SK-N-MC (cell line): Measurements from ENCODE around the gene METTL2B.
A peak's percentile ranks its signal among the peaks of the same experiment; 100 is the strongest.
"Not testable (repeated sequence)": the region's sequence is repeated elsewhere in the genome, so short reads cannot be mapped to it uniquely, and the experiment has no call there.

ENCODE experiments used
- DNase-seq: peaks from one replicate; pipeline ENCODE4 v3.0.0-alpha.2; 2011; ENCODE audit warnings: low read depth, low spot score
- H3K27ac ChIP-seq: fragments of 200-600 bp; sonication (generic); 2 replicates; pipeline ENCODE4 v1.5.1; 2016; ENCODE audit warnings: mixed run types
- H3K36me3 ChIP-seq: fragments of 200-600 bp; sonication (generic); 2 replicates; pipeline ENCODE4 v1.6.1; 2017; ENCODE audit warnings: antibody characterized with exemption, low read length, mixed read lengths; ENCODE audit not compliant: insufficient read depth
- H3K4me3 ChIP-seq: fragments of 200-600 bp; sonication (generic); 2 replicates; pipeline ENCODE4 v1.5.1; 2016
- H3K9ac ChIP-seq: fragments of 200-600 bp; sonication (generic); 2 replicates; pipeline ENCODE4 v1.8.0; 2017; ENCODE audit warnings: mixed run types, mixed read lengths; ENCODE audit not compliant: insufficient read length
- H3K9me3 ChIP-seq: fragments of 200-600 bp; sonication (generic); 2 replicates; pipeline ENCODE4 v1.6.1; 2017; ENCODE audit warnings: low read depth, mild to moderate bottlenecking, antibody characterized with exemption, low read length, moderate library complexity, mixed read lengths
- EZH2 ChIP-seq: fragments of 200-600 bp; sonication (generic); IDR thresholded peaks from one replicate; pipeline ENCODE4 v1.6.1; 2017; ENCODE audit warnings: antibody characterized with exemption
- FOXP2 ChIP-seq: optimal IDR thresholded peaks from 2 replicates; pipeline ENCODE3; 2011; ENCODE audit warnings: mild to moderate bottlenecking, moderate library complexity; ENCODE audit not compliant: insufficient read depth; ENCODE audit errors: extremely low read length, control extremely low read depth
- POLR2AphosphoS5 ChIP-seq: IDR thresholded peaks from 2 replicates; pipeline ENCODE4 v1.6.1; 2012; ENCODE audit warnings: mild to moderate bottlenecking, low read depth, low read length, borderline replicate concordance

METTL2B gene

GRCh38 chr7:128517023-128517422 is 40.5 kb downstream of the METTL2B start:
- H3K4me3 ChIP-seq, H3K27ac ChIP-seq, H3K9me3 ChIP-seq, DNase-seq, H3K9ac ChIP-seq, H3K36me3 ChIP-seq: not testable (repeated sequence)

- H3K27ac ChIP-seq, DNase-seq, H3K36me3 ChIP-seq, H3K9ac ChIP-seq, H3K4me3 ChIP-seq, H3K9me3 ChIP-seq: not testable (repeated sequence)
Measured at GRCh38 chr7:128523226-128523931, 46.8 kb downstream of the METTL2B start.

- H3K9me3 ChIP-seq, DNase-seq, H3K27ac ChIP-seq, H3K9ac ChIP-seq, H3K4me3 ChIP-seq, H3K36me3 ChIP-seq: not testable (repeated sequence)
Measured at GRCh38 chr7:128523932-128524524, 47.5 kb downstream of the METTL2B start.

- H3K9ac ChIP-seq, H3K36me3 ChIP-seq, H3K27ac ChIP-seq, H3K4me3 ChIP-seq, H3K9me3 ChIP-seq, DNase-seq: not testable (repeated sequence)
Measured at GRCh38 chr7:128525584-128525983, 49.0 kb downstream of the METTL2B start.

- DNase-seq, H3K4me3 ChIP-seq, H3K9me3 ChIP-seq, H3K27ac ChIP-seq, H3K9ac ChIP-seq, H3K36me3 ChIP-seq: not testable (repeated sequence)
Measured at GRCh38 chr7:128526062-128526466, 49.5 kb downstream of the METTL2B start.

- not testable (repeated sequence) for DNase-seq, H3K9me3 ChIP-seq, H3K9ac ChIP-seq, H3K36me3 ChIP-seq, H3K27ac ChIP-seq, H3K4me3 ChIP-seq
Measured at GRCh38 chr7:128529191-128529590, 52.6 kb downstream of the METTL2B start.

GRCh38 chr7:128530121-128530854 is 53.7 kb downstream of the METTL2B start:
- H3K9me3 ChIP-seq, H3K27ac ChIP-seq: not testable (repeated sequence)

GRCh38 chr7:128530855-128531104 is 54.2 kb downstream of the METTL2B start:
- peaks cover 11% of the 10 kb centered on the region; the same call in 1 of the 2 replicates for H3K36me3 ChIP-seq
- no peaks in the 10 kb centered on the region for H3K9me3 ChIP-seq
- DNase-seq, result no peak
- H3K9ac ChIP-seq, result peak overlapping the region; percentile 93
- no peak overlapping the region for H3K27ac ChIP-seq
- H3K4me3 ChIP-seq, result peak overlapping the region; percentile 79
- TF ChIP-seq POLR2AphosphoS5, result no peak
- no peak for TF ChIP-seq EZH2
- TF ChIP-seq FOXP2, result no peak

More at GRCh38 chr7:128530121-128530854, 53.7 kb downstream of the METTL2B start:
- H3K4me3 ChIP-seq, result peak overlapping the region; percentile 79
- not testable (repeated sequence) for DNase-seq, H3K36me3 ChIP-seq
- H3K9ac ChIP-seq, result peak overlapping the region; percentile 93

GRCh38 chr7:128531105-128531954 is 54.8 kb downstream of the METTL2B start:
- H3K9ac ChIP-seq, result peak overlapping the region; percentile 93
- H3K36me3 ChIP-seq, result peaks cover 11% of the 10 kb centered on the region; the same call in 1 of the 2 replicates
- H3K9me3 ChIP-seq, DNase-seq: not testable (repeated sequence)
- TF ChIP-seq POLR2AphosphoS5, result peak; percentile 24; the same call in 1 of the 2 replicates
- H3K4me3 ChIP-seq, result peak overlapping the region; percentile 79
- H3K27ac ChIP-seq, result peak overlapping the region; percentile 75

GRCh38 chr7:128531955-128532478 is 55.5 kb downstream of the METTL2B start:
- Histone ChIP-seq H3K36me3 (peaks cover 11% of the 10 kb centered on the region; the same call in 1 of the 2 replicates), H3K4me3 (peak overlapping the region; percentile 79), H3K27ac (peak overlapping the region; percentile 75), H3K9ac (peak overlapping the region; percentile 93)
- not testable (repeated sequence) for DNase-seq, H3K9me3 ChIP-seq

GRCh38 chr7:128532956-128533355 is 56.4 kb downstream of the METTL2B start:
- H3K9me3 ChIP-seq, DNase-seq, H3K27ac ChIP-seq: not testable (repeated sequence)
- H3K4me3 ChIP-seq, result peak overlapping the region; percentile 79
- peak overlapping the region; percentile 93 for H3K9ac ChIP-seq
- peaks cover 11% of the 10 kb centered on the region; the same call in 1 of the 2 replicates for H3K36me3 ChIP-seq

GRCh38 chr7:128537410-128537809 is 60.9 kb downstream of the METTL2B start:
- not testable (repeated sequence) for DNase-seq, H3K9ac ChIP-seq, H3K9me3 ChIP-seq, H3K27ac ChIP-seq, H3K4me3 ChIP-seq
- H3K36me3 ChIP-seq, result peaks cover 30% of the 10 kb centered on the region; the same call in 1 of the 2 replicates

GRCh38 chr7:128542530-128542929 is 66.0 kb downstream of the METTL2B start:
- H3K27ac ChIP-seq, H3K9ac ChIP-seq, H3K4me3 ChIP-seq, H3K9me3 ChIP-seq, DNase-seq: not testable (repeated sequence)
- H3K36me3 ChIP-seq, result peaks cover 52% of the 10 kb centered on the region
